IMR-90 (cell line): Measurements from ENCODE around the gene NPFF.

Source experiments
- BHLHE40 ChIP-seq: fragments of 150-350 bp; IDR thresholded peaks from 2 replicates; pipeline ENCODE4 v1.6.1; 2016; ENCODE audit warnings: mild to moderate bottlenecking, low read depth, low read length
- CEBPB ChIP-seq: IDR thresholded peaks from 2 replicates; pipeline ENCODE4 v1.6.1; 2012; ENCODE audit warnings: low read depth, low read length, improper control_type of control experiment
- FOS ChIP-seq: fragments of 150-350 bp; IDR thresholded peaks from 2 replicates; pipeline ENCODE4 v1.6.1; 2016; ENCODE audit warnings: low read depth, low read length
- MAFK ChIP-seq: IDR thresholded peaks from 2 replicates; pipeline ENCODE4 v1.6.1; 2012; ENCODE audit warnings: low read depth, low read length, improper control_type of control experiment
- MAZ ChIP-seq: IDR thresholded peaks from 2 replicates; pipeline ENCODE4 v1.6.1; 2012; ENCODE audit warnings: low read depth, mild to moderate bottlenecking, low read length, improper control_type of control experiment, moderate library complexity, borderline replicate concordance
- MXI1 ChIP-seq: IDR thresholded peaks from 2 replicates; pipeline ENCODE4 v1.6.1; 2012; ENCODE audit warnings: low read depth, mild to moderate bottlenecking, low read length, moderate library complexity, borderline replicate concordance
- NFE2L2 ChIP-seq: fragments of 150-350 bp; IDR thresholded peaks from 2 replicates; pipeline ENCODE4 v1.6.1; 2016; ENCODE audit warnings: low read depth, mild to moderate bottlenecking, low read length
- POLR2A ChIP-seq: IDR thresholded peaks from 2 replicates; pipeline ENCODE4 v1.6.1; 2012; ENCODE audit warnings: mild to moderate bottlenecking, low read depth, low read length
- RAD21 ChIP-seq: IDR thresholded peaks from 2 replicates; pipeline ENCODE4 v1.6.1; 2012; ENCODE audit warnings: low read length, improper control_type of control experiment
- RFX5 ChIP-seq: IDR thresholded peaks from 2 replicates; pipeline ENCODE4 v1.8.0; 2012; ENCODE audit warnings: low read depth, mild to moderate bottlenecking, low read length, moderate library complexity
- TF ChIP-seq, protein P1 (sequence below): conservative IDR thresholded peaks from 2 replicates; pipeline ENCODE4 v1.5.1; 2012; ENCODE audit warnings: mild to moderate bottlenecking, low read depth, low read length, improper control_type of control experiment
- TF ChIP-seq, protein P2 (sequence below): fragments of 150-350 bp; IDR thresholded peaks from 2 replicates; pipeline ENCODE4 v1.6.1; 2017; ENCODE audit warnings: mild to moderate bottlenecking, antibody characterized with exemption, low read length, low read depth
- TF ChIP-seq, protein P3 (sequence below): fragments of 150-350 bp; IDR thresholded peaks from 2 replicates; pipeline ENCODE4 v1.6.1; 2016; ENCODE audit warnings: low read depth, mild to moderate bottlenecking, low read length, moderate library complexity, borderline replicate concordance

DNA sequence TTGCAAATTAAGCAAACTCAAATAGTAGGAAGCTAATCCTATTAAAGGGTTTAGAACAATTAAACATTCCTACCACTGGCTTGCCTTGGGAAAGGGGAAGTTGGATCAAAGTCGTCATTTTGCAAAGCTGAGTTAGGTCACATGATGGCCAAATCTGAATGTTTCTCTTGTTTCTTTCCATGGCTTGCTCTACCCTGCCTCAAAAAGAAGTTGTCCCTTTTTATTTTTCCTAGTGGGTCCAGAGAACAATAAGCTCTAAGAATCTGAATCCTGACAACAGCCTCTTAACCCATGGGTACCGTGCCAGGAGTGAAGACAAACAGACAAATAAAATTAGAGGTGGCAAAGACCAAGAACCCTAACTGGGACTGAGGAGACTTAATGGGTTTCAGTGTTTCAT, 26.2 kb upstream of the NPFF start:
- TF ChIP-seq, protein P1, sequence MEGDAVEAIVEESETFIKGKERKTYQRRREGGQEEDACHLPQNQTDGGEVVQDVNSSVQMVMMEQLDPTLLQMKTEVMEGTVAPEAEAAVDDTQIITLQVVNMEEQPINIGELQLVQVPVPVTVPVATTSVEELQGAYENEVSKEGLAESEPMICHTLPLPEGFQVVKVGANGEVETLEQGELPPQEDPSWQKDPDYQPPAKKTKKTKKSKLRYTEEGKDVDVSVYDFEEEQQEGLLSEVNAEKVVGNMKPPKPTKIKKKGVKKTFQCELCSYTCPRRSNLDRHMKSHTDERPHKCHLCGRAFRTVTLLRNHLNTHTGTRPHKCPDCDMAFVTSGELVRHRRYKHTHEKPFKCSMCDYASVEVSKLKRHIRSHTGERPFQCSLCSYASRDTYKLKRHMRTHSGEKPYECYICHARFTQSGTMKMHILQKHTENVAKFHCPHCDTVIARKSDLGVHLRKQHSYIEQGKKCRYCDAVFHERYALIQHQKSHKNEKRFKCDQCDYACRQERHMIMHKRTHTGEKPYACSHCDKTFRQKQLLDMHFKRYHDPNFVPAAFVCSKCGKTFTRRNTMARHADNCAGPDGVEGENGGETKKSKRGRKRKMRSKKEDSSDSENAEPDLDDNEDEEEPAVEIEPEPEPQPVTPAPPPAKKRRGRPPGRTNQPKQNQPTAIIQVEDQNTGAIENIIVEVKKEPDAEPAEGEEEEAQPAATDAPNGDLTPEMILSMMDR = no peak
- TF ChIP-seq POLR2A = no peak
- TF ChIP-seq, protein P2, sequence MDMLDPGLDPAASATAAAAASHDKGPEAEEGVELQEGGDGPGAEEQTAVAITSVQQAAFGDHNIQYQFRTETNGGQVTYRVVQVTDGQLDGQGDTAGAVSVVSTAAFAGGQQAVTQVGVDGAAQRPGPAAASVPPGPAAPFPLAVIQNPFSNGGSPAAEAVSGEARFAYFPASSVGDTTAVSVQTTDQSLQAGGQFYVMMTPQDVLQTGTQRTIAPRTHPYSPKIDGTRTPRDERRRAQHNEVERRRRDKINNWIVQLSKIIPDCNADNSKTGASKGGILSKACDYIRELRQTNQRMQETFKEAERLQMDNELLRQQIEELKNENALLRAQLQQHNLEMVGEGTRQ = no peak
- no peak for TF ChIP-seq BHLHE40
- TF ChIP-seq FOS = no peak
- no peak for TF ChIP-seq RAD21
- TF ChIP-seq, protein P3, sequence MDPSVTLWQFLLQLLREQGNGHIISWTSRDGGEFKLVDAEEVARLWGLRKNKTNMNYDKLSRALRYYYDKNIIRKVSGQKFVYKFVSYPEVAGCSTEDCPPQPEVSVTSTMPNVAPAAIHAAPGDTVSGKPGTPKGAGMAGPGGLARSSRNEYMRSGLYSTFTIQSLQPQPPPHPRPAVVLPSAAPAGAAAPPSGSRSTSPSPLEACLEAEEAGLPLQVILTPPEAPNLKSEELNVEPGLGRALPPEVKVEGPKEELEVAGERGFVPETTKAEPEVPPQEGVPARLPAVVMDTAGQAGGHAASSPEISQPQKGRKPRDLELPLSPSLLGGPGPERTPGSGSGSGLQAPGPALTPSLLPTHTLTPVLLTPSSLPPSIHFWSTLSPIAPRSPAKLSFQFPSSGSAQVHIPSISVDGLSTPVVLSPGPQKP = no peak
- TF ChIP-seq RFX5 = no peak
- no peak for TF ChIP-seq MXI1
- TF ChIP-seq NFE2L2 = no peak
- no peak for TF ChIP-seq MAZ
- TF ChIP-seq MAFK = no peak
- no peak for TF ChIP-seq CEBPB
